Measurements from ENCODE around the gene GRIA1.

GRCh38 chr5:153517241-153517611, 26.8 kb downstream of the GRIA1 start:
- TF ChIP-seq CTCF (IDR thresholded peaks at IDR 0.05; ENCODE audit: low read depth, low read length) (no peak), EZH2phosphoT487 (IDR thresholded peaks at IDR 0.05; ENCODE audit: low read depth) (no peak)
